Naive thymus-derived CD4-positive, alpha-beta T cell (primary cell): ENCODE results near the gene RAPGEF4. TPM values are rescaled to one million over a fixed set of nuclear protein-coding genes. Genes with fewer than 3 reads are reported as not detected.

ENCODE experiments used
- ATAC-seq: fragments of 150-1000 bp; cut with Tn5 transposase; 2 replicates; pipeline ENCODE4 v1.10.0; 2021; ENCODE audit warnings: mild to moderate bottlenecking, moderate library complexity
- CTCF ChIA-PET: fragments of 350-600 bp; sonication (Branson Sonifier 250); formaldehyde crosslinking; loops from one replicate; lab custom pipeline; 2021; ENCODE audit warnings: antibody characterized with exemption; lab: Charles Lee
- POLR2A ChIA-PET: fragments of 350-600 bp; sonication (Branson Sonifier 250); formaldehyde crosslinking; loops from one replicate; lab custom pipeline; 2021; ENCODE audit warnings: antibody characterized with exemption, inconsistent platforms; lab: Charles Lee
- DNase-seq, 9 donors: peaks; one replicate each; pipeline versions ENCODE4 v3.0.0 to v3.0.0-alpha.2; 2020 to 2022; ENCODE audit warnings: mixed read lengths in 1 of 9
- H3K27ac ChIP-seq: one replicate; pipeline ENCODE4 v1.7.0; 2013; ENCODE audit warnings: mild to moderate bottlenecking, low read depth, low read length, moderate library complexity
- H3K27me3 ChIP-seq, 2 donors: one replicate each; pipeline ENCODE4 v1.7.0; 2013; ENCODE audit warnings: low read length in 2 of 2, mild to moderate bottlenecking in 2 of 2, moderate library complexity in 2 of 2; ENCODE audit not compliant: control insufficient read depth in 2 of 2, insufficient read depth in 2 of 2
- H3K36me3 ChIP-seq, 3 experiments: 1 replicate in 2 of 3; 2 replicates in 1 of 3; pipeline ENCODE4 v1.7.0; 2013; ENCODE audit warnings: low read length in 3 of 3, mild to moderate bottlenecking in 3 of 3, moderate library complexity in 1 of 3; ENCODE audit not compliant: insufficient read depth in 3 of 3, control insufficient read depth in 2 of 3
- H3K4me1 ChIP-seq, 2 donors: one replicate each; pipeline ENCODE4 v1.7.0; 2013; ENCODE audit warnings: low read length in 2 of 2, mild to moderate bottlenecking in 2 of 2, moderate library complexity in 1 of 2; ENCODE audit not compliant: control insufficient read depth in 2 of 2, insufficient read depth in 2 of 2
- H3K4me3 ChIP-seq: 2 replicates; pipeline ENCODE4 v1.7.0; 2013; ENCODE audit warnings: mild to moderate bottlenecking, low read length
- H3K9me3 ChIP-seq, 3 experiments: 1 replicate in 2 of 3; 2 replicates in 1 of 3; pipeline ENCODE4 v1.7.0; 2013; ENCODE audit warnings: low read length in 3 of 3; ENCODE audit not compliant: control insufficient read depth in 2 of 3
- H3K27ac Mint-ChIP-seq, 9 donors: one replicate each; pipeline ENCODE4 v1.8.0; 2020 to 2022; ENCODE audit warnings: mixed read lengths in 9 of 9, mild to moderate bottlenecking in 8 of 9, moderate library complexity in 5 of 9, inconsistent platforms in 2 of 9
- H3K27me3 Mint-ChIP-seq, 5 donors: one replicate each; pipeline ENCODE4 v1.8.0; 2021 to 2022; ENCODE audit warnings: mixed read lengths in 5 of 5, mild to moderate bottlenecking in 1 of 5
- H3K36me3 Mint-ChIP-seq, 5 donors: one replicate each; pipeline ENCODE4 v1.8.0; 2020 to 2022; ENCODE audit warnings: mixed read lengths in 5 of 5, mild to moderate bottlenecking in 3 of 5, inconsistent platforms in 1 of 5
- H3K4me1 Mint-ChIP-seq, 7 donors: one replicate each; pipeline ENCODE4 v1.8.0; 2020 to 2022; ENCODE audit warnings: mixed read lengths in 7 of 7, mild to moderate bottlenecking in 3 of 7, inconsistent platforms in 1 of 7
- H3K4me3 Mint-ChIP-seq, 10 donors: one replicate each; pipeline ENCODE4 v1.8.0; 2020 to 2022; ENCODE audit warnings: mild to moderate bottlenecking in 10 of 10, mixed read lengths in 10 of 10, moderate library complexity in 6 of 10, inconsistent platforms in 2 of 10
- H3K9me3 Mint-ChIP-seq, 11 donors: one replicate each; pipeline ENCODE4 v1.8.0; 2020 to 2022; ENCODE audit warnings: mixed read lengths in 11 of 11, mild to moderate bottlenecking in 4 of 11, inconsistent platforms in 1 of 11, moderate library complexity in 1 of 11
- intact Hi-C, 2 donors: fragments of 100-400 bp; cut with micrococcal nuclease; formaldehyde crosslinking; loops; one replicate each; pipeline ENCODE4 v1.15.1; 2023
- polyA plus RNA-seq, 2 donors: library from polyadenylated mRNA; unstranded; fragments of 300-500 nt; fragmentation: Illumina TruSeq; gene quantifications; one replicate each; pipeline ENCODE4 v1.2.3, GENCODE V29; 2021
- total RNA-seq, 6 experiments: library from RNA in 5 of 6; stranded (reverse) in 5 of 6; gene quantifications; 1 replicate in 5 of 6; 2 replicates in 1 of 6; pipeline ENCODE4 v1.2.3 and lab custom pipeline; 2021 to 2026

RAPGEF4 gene
- total and polyA plus RNA-seq, 7 experiments from 2014 or later: 0.39 to 2.5 (median 1.4) TPM; not detected in 2

DNA sequence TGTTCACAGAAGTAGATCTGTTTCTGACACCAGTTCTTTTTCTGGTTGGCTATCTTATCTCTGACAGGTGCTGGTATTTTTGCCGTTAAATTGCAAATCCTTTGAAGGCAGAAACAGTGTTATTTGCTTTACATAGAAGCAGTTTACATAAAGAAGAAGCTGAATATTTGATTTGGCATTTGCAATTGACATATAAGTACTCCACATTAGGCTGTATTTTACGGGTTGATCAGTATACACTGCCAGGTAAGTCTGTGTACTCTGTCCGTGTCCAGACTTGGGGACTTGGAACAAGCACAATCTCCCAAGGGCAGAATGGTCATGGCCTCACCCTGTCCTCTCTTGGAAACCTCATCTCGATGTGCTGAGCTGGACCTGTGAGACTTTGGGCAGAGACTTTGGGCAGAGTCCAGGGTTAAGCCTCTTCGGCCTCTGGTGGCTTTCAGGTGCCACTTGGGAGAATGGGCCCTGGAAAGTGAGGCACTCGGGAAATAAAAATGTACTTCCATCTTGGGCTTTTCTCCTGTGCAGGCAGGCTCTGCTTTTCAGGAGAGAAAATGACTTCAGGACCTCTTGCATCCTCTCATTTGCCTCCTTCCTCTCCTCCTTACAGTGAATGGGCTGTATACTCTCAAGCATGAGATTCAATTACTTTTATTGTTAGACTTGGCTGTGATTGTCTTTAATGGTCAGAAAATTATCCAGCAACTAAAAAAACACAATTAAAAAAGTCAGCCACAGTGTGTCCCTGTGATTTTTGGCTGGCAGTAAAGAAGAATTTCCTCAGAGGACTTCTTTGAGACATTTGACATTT, 108.5 kb downstream of the RAPGEF4 start:
- CTCF ChIA-PET: no interaction called here
- intact Hi-C loops: no loop called here

DNA sequence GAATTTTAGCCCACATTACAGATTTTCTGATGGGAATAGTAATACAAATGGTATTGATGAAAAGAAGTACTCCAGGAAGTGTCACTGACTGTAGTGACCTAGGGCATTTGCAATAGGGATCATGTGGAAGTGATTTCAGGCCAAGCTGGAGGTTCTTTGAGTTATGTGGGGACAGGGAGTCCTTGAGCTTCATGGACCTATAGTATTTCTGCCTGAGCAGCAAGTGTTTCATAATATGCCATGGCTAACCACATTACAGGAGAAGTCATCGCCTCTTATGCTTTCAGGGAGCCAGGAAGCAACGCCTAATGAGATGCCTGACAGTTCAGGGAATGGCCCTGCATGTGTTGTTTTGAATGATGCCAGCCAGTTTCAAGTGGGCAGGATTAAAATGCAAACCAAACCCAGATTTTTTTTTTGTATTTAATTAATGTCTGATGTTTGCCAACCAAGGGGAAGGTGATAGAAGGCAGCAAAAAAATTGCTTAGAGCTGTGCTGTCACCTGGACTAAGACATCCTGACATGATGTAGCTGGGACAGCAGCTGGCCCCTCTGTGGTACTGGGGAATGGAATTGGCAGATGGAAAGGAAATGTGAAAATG, 109.5 kb downstream of the RAPGEF4 start:
- Histone ChIP-seq H3K36me3 (no peaks in the 10 kb centered on the region), H3K27ac (no peak overlapping the region), H3K4me3 (no peak overlapping the region), H3K27me3 (no peaks in the 10 kb centered on the region), H3K4me1 (no peaks in the 10 kb centered on the region), H3K9me3 (no peaks in the 10 kb centered on the region)
- ATAC-seq: no peak
- ChIA-PET CTCF (interaction anchor here (0.7 kb wide), 1 partner anchor 1999 kb away, joined by 3 read pairs; no protein-coding TSS in a partner anchor), POLR2A (no interaction called here)
- Mint-ChIP-seq H3K4me3 (no peak overlapping the region), H3K27me3 (peaks cover 0 to under 1% (median 0%) of the 10 kb centered on the region in 5 donors), H3K36me3 (no peaks in the 10 kb centered on the region), H3K27ac (no peak overlapping the region), H3K9me3 (no peaks in the 10 kb centered on the region), H3K4me1 (no peaks in the 10 kb centered on the region)
- no peak for DNase-seq
- intact Hi-C loops: no loop called here

More for the DNA sequence above, 108.5 kb downstream of the RAPGEF4 start:
- Histone ChIP-seq H3K4me1 (no peaks in the 10 kb centered on the region), H3K4me3 (no peak overlapping the region), H3K27ac (no peak overlapping the region), H3K36me3 (no peaks in the 10 kb centered on the region), H3K9me3 (no peaks in the 10 kb centered on the region), H3K27me3 (no peaks in the 10 kb centered on the region)
- Mint-ChIP-seq H3K9me3 (no peaks in the 10 kb centered on the region), H3K4me3 (no peak overlapping the region), H3K4me1 (no peaks in the 10 kb centered on the region), H3K27me3 (peaks cover 0 to 2% (median 0%) of the 10 kb centered on the region in 5 donors), H3K36me3 (no peaks in the 10 kb centered on the region), H3K27ac (no peak overlapping the region)
- ATAC-seq: no peak
- DNase-seq: no peak
- POLR2A ChIA-PET: no interaction called here

DNA sequence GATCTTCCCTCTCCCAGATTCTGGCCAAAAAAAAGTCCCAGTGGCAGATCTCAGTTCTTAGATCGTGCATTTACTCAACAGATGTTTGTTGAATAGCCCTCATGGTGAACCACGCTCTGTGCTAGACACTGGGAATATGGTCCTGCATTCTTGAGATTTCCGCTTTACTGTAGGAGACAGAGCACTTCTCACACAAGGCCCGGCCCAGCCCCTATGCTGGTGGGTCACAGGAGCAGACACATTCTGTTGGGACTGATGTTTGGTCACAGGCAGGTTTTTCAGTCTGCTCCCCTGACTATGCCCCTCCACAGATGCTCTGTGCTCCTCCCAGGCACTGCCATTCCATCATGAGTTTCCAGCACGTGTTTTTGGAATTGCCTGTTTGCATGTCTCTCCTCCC, 110.9 kb downstream of the RAPGEF4 start:
- ATAC-seq (no peak), DNase-seq (no peak)
- H3K27ac ChIP-seq: no peak overlapping the region
- H3K4me3 ChIP-seq: no peak overlapping the region
- Mint-ChIP-seq H3K4me1 (no peaks in the 10 kb centered on the region), H3K4me3 (no peak overlapping the region), H3K36me3 (no peaks in the 10 kb centered on the region), H3K27ac (no peak overlapping the region), H3K27me3 (no peaks in the 10 kb centered on the region), H3K9me3 (peaks cover 0 to 6% (median 4%) of the 10 kb centered on the region in 11 donors)
- no peaks in the 10 kb centered on the region for H3K27me3 ChIP-seq
- ChIA-PET CTCF (interaction anchor here (0.5 kb wide), 1 partner anchor 1227 kb away, joined by 5 read pairs; no protein-coding TSS in a partner anchor), POLR2A (no interaction called here)
- no peaks in the 10 kb centered on the region for H3K9me3 ChIP-seq
- intact Hi-C loops: no loop called here
- H3K4me1 ChIP-seq: no peaks in the 10 kb centered on the region
- H3K36me3 ChIP-seq: no peaks in the 10 kb centered on the region

DNA sequence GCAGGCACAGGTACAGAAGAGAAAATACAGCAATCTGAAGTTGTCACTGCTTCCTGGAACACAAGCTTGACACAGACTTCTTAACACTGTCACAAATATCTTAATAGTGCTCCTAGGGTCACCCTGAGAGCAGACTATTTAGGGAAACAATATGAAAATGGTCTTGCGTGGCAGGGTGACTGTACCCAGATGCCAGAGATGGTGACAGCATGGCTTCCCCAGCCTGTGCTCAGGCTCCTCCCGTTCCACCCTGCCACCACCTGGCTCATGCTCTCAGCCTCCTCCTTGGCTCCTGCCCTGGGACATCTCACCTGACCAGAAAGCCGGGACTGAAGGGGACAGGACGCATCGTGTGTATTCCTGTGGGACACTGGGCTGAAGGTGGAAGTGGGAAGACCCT, 111.5 kb downstream of the RAPGEF4 start:
- Histone ChIP-seq H3K27me3 (no peaks in the 10 kb centered on the region), H3K9me3 (no peaks in the 10 kb centered on the region), H3K36me3 (no peaks in the 10 kb centered on the region), H3K4me1 (no peaks in the 10 kb centered on the region), H3K27ac (no peak overlapping the region), H3K4me3 (no peak overlapping the region)
- ATAC-seq (no peak), DNase-seq (no peak)
- H3K9me3 Mint-ChIP-seq: peaks cover 0 to 9% (median 4%) of the 10 kb centered on the region in 11 donors
- H3K4me1 Mint-ChIP-seq: no peaks in the 10 kb centered on the region
- no peaks in the 10 kb centered on the region for H3K27me3 Mint-ChIP-seq
- H3K36me3 Mint-ChIP-seq: no peaks in the 10 kb centered on the region
- ChIA-PET CTCF (no interaction called here), POLR2A (no interaction called here)
- H3K4me3 Mint-ChIP-seq: no peak overlapping the region
- H3K27ac Mint-ChIP-seq: no peak overlapping the region
- intact Hi-C loops: no loop called here

DNA sequence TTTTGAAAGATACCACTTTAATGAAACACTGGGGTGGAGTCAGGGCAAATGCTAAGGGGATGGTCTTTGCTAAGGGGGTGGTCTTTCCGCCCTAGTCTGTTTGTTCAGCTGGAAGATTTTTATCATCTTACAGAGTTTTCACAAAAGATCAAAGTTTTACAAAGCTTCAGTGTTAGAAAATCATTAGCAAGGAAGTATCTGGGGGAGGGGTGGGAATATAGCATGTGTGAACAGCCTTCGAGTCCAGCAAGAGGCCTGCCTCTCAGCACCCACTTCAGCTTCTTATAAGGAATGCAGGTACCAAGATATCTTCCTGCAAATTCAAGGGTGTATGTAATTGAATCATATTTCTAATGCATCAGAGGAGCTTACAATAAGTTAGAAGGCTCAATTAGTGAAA, 112.9 kb downstream of the RAPGEF4 start:
- no peaks in the 10 kb centered on the region for H3K4me1 ChIP-seq
- ATAC-seq: no peak
- H3K36me3 ChIP-seq: no peaks in the 10 kb centered on the region
- DNase-seq: no peak
- intact Hi-C loops: no loop called here
- H3K27ac Mint-ChIP-seq: no peak overlapping the region
- H3K27ac ChIP-seq: no peak overlapping the region
- peaks cover 0 to 1% (median 0%) of the 10 kb centered on the region in 5 donors for H3K27me3 Mint-ChIP-seq
- H3K36me3 Mint-ChIP-seq: no peaks in the 10 kb centered on the region
- H3K9me3 Mint-ChIP-seq: peaks cover 0 to 11% (median 4%) of the 10 kb centered on the region in 11 donors
- ChIA-PET POLR2A (no interaction called here), CTCF (no interaction called here)
- no peak overlapping the region for H3K4me3 ChIP-seq
- no peaks in the 10 kb centered on the region for H3K9me3 ChIP-seq
- no peaks in the 10 kb centered on the region for H3K4me1 Mint-ChIP-seq
- no peak overlapping the region for H3K4me3 Mint-ChIP-seq
- H3K27me3 ChIP-seq: no peaks in the 10 kb centered on the region

DNA sequence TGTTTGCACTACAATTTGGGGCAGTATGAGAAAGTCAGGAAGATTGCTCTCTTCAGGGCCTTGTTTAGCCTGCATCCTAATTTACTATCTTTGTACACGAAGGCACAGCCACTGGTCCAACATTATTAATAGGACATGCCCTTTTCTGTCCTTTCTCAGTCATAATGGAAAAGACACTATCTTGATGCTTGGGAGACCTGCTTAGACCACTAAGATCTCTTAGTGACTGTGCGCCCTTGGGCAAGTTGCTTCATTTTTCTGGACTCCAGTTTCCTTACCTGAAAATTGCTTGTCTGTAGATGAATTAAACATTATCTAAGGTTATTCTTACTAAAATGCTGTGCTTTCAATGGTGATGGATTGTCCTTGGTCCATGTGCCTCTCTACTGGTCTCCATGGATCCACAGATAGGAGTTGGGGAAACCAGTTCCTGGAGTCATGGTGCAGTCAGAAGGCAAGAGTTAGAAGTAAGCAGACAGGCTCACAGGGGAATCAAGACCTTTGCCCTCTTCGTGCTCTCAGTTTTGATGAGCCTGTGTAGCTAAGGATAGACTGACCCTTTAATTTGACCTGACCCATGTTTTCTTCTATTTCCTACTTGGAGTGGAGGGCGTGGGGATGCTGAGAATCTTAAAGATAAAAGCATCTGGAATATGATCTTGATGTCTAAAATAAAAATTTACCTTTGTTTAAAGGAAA, 114.0 kb downstream of the RAPGEF4 start:
- Histone ChIP-seq H3K27ac (no peak overlapping the region), H3K9me3 (no peaks in the 10 kb centered on the region), H3K4me3 (no peak overlapping the region), H3K36me3 (no peaks in the 10 kb centered on the region), H3K4me1 (no peaks in the 10 kb centered on the region), H3K27me3 (no peaks in the 10 kb centered on the region)
- no peak for ATAC-seq
- H3K4me3 Mint-ChIP-seq: no peak overlapping the region
- peaks cover 0 to 4% (median 0%) of the 10 kb centered on the region in 5 donors for H3K27me3 Mint-ChIP-seq
- ChIA-PET POLR2A (no interaction called here), CTCF (no interaction called here)
- H3K9me3 Mint-ChIP-seq: peaks cover 0 to 11% (median 4%) of the 10 kb centered on the region in 11 donors
- intact Hi-C loops: no loop called here
- peak overlapping the region in 1 of 9 donors; percentile 27 for H3K27ac Mint-ChIP-seq
- no peaks in the 10 kb centered on the region for H3K36me3 Mint-ChIP-seq
- DNase-seq: no peak
- no peaks in the 10 kb centered on the region for H3K4me1 Mint-ChIP-seq
